Measurements from ENCODE around the gene TXNRD2.

DNA sequence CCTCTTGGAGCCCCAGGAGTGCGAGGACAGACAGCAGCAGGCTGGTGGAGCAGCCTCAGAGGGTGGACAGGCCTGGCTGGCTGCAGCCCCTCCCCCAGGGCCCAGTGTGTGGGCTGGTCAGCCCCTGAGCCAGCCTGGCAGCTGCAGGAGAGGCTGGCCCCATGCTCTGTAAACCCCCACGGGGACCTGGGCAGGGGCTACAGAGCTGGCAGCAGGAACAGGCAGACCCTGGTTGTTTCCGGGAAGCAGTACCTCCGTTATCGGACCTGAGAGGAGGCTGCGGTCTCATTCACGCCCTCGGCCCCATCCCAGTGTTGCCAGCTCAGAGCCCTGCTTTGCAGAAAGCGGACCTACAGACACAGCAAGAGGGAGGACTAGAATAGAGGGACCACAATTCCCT is 38.6 kb downstream of the TXNRD2 start:
- TF ChIP-seq, protein P1, sequence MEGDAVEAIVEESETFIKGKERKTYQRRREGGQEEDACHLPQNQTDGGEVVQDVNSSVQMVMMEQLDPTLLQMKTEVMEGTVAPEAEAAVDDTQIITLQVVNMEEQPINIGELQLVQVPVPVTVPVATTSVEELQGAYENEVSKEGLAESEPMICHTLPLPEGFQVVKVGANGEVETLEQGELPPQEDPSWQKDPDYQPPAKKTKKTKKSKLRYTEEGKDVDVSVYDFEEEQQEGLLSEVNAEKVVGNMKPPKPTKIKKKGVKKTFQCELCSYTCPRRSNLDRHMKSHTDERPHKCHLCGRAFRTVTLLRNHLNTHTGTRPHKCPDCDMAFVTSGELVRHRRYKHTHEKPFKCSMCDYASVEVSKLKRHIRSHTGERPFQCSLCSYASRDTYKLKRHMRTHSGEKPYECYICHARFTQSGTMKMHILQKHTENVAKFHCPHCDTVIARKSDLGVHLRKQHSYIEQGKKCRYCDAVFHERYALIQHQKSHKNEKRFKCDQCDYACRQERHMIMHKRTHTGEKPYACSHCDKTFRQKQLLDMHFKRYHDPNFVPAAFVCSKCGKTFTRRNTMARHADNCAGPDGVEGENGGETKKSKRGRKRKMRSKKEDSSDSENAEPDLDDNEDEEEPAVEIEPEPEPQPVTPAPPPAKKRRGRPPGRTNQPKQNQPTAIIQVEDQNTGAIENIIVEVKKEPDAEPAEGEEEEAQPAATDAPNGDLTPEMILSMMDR (IDR thresholded peaks at IDR 0.05): no peak
- TF ChIP-seq POLR2A (IDR thresholded peaks at IDR 0.05): no peak

Data from tibial nerve (tissue), 3 donors.